Endothelial cell (in vitro differentiated cells): ENCODE data around the gene GLI3. TPM values are rescaled to one million over a fixed set of nuclear protein-coding genes. Genes with fewer than 3 reads are reported as not detected.

Source experiments
- DNase-seq: peaks from one replicate; pipeline ENCODE4 v3.0.0; 2021; ENCODE audit warnings: low spot score
- H3K27ac Mint-ChIP-seq: one replicate; pipeline ENCODE4 v1.8.0; 2021; ENCODE audit warnings: mixed read lengths, inconsistent platforms; ENCODE audit not compliant: unreplicated experiment
- H3K27me3 Mint-ChIP-seq: one replicate; pipeline ENCODE4 v1.8.0; 2021; ENCODE audit warnings: mild to moderate bottlenecking, moderate library complexity, mixed read lengths, inconsistent platforms; ENCODE audit not compliant: unreplicated experiment
- H3K36me3 Mint-ChIP-seq: one replicate; pipeline ENCODE4 v1.8.0; 2021; ENCODE audit warnings: mild to moderate bottlenecking, low read depth, mixed read lengths, inconsistent platforms; ENCODE audit not compliant: unreplicated experiment
- H3K4me1 Mint-ChIP-seq: one replicate; pipeline ENCODE4 v1.8.0; 2021; ENCODE audit warnings: mild to moderate bottlenecking, mixed read lengths, inconsistent platforms; ENCODE audit not compliant: unreplicated experiment
- H3K4me3 Mint-ChIP-seq: one replicate; pipeline ENCODE4 v1.8.0; 2021; ENCODE audit warnings: mild to moderate bottlenecking, mixed read lengths, inconsistent platforms; ENCODE audit not compliant: unreplicated experiment
- H3K9me3 Mint-ChIP-seq: one replicate; pipeline ENCODE4 v1.8.0; 2021; ENCODE audit warnings: mixed read lengths, inconsistent platforms; ENCODE audit not compliant: unreplicated experiment
- total RNA-seq: library from RNA; stranded (reverse); fragmentation: NEBNext Ultra II Directional; extraction: Animal tissue kit (Norgen Biotek cat#: 25700); gene quantifications from one replicate; pipeline ENCODE4 v1.2.1, GENCODE V29; 2021; ENCODE audit not compliant: unreplicated experiment
- TF ChIP-seq, protein P1 (sequence below): fragments of 200-600 bp; sonication (generic); IDR thresholded peaks from one replicate; pipeline ENCODE4 v1.5.0; 2021; ENCODE audit warnings: antibody characterized with exemption; ENCODE audit not compliant: unreplicated experiment

GLI3 gene
- total RNA-seq, 1 donor from 2014 or later, result 24.9 TPM

DNA sequence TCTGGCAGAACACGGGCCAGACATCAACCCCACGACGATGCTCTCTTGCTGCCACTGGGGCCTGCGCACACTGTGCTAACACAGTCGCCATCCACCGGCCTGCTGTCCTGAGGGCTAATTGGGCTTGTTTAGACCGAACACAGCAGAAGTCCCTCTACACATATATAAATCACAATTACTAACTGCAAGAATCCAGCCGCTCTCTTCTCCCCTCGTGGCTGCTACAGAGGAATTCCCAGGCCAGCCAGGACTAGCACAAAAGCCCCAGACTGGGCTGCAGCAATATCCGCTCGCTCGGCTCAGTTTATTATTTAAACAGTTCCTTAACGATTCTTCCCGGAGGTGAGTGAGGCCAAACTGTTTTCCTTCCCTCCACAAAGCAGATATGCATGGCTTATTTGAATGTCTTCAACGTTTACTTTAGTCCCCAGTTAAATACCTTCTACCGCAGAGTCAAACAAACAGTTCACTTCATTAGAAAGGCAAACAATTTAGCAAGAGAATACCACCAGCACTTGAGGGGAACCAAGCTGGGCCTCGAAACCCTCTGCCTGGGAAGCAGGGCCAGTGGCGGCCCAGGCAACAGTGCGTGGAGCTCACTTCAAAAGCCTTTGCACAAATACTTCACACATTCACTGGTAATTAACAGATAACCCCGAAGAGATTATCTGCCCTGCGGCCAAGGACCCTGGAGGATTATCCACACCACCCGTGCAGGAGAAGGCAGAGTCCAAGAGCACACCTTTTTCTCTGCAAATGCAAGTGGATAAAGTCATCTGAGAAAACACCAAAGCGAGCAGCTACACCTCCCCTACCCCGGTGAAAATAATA, 145.3 kb downstream of the GLI3 start:
- H3K27ac Mint-ChIP-seq, result peak overlapping the region; percentile 62
- H3K9me3 Mint-ChIP-seq, result no peaks in the 10 kb centered on the region
- H3K4me3 Mint-ChIP-seq, result no peak overlapping the region
- peaks cover 4% of the 10 kb centered on the region for H3K36me3 Mint-ChIP-seq
- DNase-seq, result peak; percentile 25
- H3K4me1 Mint-ChIP-seq, result peaks cover 46% of the 10 kb centered on the region
- TF ChIP-seq, protein P1, sequence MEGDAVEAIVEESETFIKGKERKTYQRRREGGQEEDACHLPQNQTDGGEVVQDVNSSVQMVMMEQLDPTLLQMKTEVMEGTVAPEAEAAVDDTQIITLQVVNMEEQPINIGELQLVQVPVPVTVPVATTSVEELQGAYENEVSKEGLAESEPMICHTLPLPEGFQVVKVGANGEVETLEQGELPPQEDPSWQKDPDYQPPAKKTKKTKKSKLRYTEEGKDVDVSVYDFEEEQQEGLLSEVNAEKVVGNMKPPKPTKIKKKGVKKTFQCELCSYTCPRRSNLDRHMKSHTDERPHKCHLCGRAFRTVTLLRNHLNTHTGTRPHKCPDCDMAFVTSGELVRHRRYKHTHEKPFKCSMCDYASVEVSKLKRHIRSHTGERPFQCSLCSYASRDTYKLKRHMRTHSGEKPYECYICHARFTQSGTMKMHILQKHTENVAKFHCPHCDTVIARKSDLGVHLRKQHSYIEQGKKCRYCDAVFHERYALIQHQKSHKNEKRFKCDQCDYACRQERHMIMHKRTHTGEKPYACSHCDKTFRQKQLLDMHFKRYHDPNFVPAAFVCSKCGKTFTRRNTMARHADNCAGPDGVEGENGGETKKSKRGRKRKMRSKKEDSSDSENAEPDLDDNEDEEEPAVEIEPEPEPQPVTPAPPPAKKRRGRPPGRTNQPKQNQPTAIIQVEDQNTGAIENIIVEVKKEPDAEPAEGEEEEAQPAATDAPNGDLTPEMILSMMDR, result no peak
- peaks cover 11% of the 10 kb centered on the region for H3K27me3 Mint-ChIP-seq

DNA sequence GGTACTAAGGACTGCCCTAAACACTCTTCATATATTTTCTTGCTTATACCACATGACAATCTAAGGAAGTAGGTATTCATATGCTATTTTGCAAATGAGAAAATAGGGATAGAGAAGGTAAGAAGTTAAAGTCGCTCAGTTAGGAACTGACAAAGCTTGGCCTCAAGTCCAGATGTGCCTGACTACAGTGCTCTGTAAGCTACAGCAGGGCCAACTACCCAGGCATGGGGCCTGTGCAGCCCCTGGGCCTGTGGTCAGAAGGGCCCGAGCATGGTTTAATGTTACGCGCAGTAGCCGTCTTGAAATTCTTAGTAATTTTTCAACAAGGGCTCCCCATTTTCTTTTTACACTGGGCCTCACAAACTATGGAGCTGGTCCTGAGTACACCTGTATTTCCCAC, 146.2 kb downstream of the GLI3 start:
- no peak overlapping the region for H3K4me3 Mint-ChIP-seq
- H3K27me3 Mint-ChIP-seq, result peaks cover 15% of the 10 kb centered on the region
- TF ChIP-seq, protein P1, result no peak
- no peak for DNase-seq
- H3K4me1 Mint-ChIP-seq, result peaks cover 43% of the 10 kb centered on the region
- H3K36me3 Mint-ChIP-seq, result no peaks in the 10 kb centered on the region
- no peaks in the 10 kb centered on the region for H3K9me3 Mint-ChIP-seq
- no peak overlapping the region for H3K27ac Mint-ChIP-seq

DNA sequence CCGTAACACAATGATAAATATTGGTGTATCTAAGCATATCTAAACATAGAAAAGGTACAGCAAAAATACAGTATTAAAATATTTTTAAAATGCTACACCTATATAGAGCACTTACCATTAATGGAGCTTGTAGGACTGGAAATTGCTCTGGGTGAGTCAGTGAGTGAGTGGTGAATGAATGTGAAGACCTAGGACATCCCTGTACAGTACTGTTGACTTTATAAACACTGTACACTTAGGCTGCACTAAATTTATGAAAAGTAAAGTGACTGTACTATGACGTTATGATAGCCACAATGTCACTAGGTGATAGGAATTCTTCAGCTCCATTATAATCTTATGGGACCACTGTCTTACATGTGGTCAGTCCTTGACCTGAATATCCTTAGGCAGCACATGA, 147.0 kb downstream of the GLI3 start:
- no peaks in the 10 kb centered on the region for H3K36me3 Mint-ChIP-seq
- H3K27me3 Mint-ChIP-seq, result peaks cover 11% of the 10 kb centered on the region
- no peak overlapping the region for H3K4me3 Mint-ChIP-seq
- H3K4me1 Mint-ChIP-seq, result peaks cover 35% of the 10 kb centered on the region
- DNase-seq, result no peak
- no peak overlapping the region for H3K27ac Mint-ChIP-seq
- TF ChIP-seq, protein P1, result no peak
- no peaks in the 10 kb centered on the region for H3K9me3 Mint-ChIP-seq

DNA sequence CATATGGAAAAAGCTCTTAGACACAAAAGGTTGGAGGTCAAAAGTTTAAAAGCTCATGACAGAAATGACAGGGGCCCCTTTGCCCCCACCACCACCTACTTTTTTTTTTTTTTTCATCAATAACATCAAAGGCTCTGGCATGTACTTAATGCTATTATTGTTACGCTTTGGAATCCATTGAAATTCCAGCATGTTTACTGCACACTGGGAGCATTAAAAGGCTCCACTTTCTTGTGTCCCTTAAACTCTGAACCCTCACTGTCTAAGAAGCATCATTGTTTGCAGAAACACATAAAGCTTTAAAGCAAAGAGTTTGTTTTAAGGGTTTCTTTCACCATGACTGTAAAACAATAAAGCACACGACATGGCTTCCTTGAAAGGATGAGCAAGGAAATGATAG, 149.4 kb downstream of the GLI3 start:
- peaks cover 31% of the 10 kb centered on the region for H3K4me1 Mint-ChIP-seq
- no peaks in the 10 kb centered on the region for H3K36me3 Mint-ChIP-seq
- H3K4me3 Mint-ChIP-seq, result no peak overlapping the region
- TF ChIP-seq, protein P1, result no peak
- H3K27me3 Mint-ChIP-seq, result peaks cover 7% of the 10 kb centered on the region
- no peak overlapping the region for H3K27ac Mint-ChIP-seq
- no peak for DNase-seq
- no peaks in the 10 kb centered on the region for H3K9me3 Mint-ChIP-seq

DNA sequence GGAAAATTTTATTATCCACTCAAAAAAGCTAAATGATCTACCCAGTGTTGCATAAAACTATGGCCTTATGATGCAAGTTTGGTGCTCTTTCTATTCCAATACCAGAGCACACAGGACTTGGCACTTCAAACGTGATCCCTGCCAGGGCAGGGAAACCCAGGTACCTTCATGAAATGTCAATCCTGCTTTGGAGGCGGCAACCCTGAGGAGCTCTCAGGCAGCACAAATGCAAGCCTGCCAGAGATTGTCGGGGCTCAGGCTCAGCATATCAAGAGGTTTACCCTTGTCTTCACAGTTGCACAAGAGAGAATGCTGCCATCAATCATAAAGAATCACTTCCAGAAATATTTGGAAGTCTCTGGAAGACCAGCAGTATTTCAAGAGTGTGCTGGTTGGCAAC, 151.5 kb downstream of the GLI3 start:
- no peak for DNase-seq
- H3K27me3 Mint-ChIP-seq, result peaks cover 4% of the 10 kb centered on the region
- H3K4me1 Mint-ChIP-seq, result peaks cover 22% of the 10 kb centered on the region
- no peaks in the 10 kb centered on the region for H3K36me3 Mint-ChIP-seq
- no peak overlapping the region for H3K27ac Mint-ChIP-seq
- TF ChIP-seq, protein P1, result no peak
- H3K4me3 Mint-ChIP-seq, result no peak overlapping the region
- H3K9me3 Mint-ChIP-seq, result no peaks in the 10 kb centered on the region
